Ecto neural progenitor cell (in vitro differentiated cells): ENCODE data around the gene MT1B.

ENCODE experiments used
- DNase-seq: peaks from one replicate; pipeline ENCODE4 v3.0.0-alpha.2; 2018; ENCODE audit warnings: low spot score

MT1B gene

GRCh38 chr16:56684926-56685590, 33.4 kb downstream of the MT1B start:
- DNase-seq: no peak

DNA sequence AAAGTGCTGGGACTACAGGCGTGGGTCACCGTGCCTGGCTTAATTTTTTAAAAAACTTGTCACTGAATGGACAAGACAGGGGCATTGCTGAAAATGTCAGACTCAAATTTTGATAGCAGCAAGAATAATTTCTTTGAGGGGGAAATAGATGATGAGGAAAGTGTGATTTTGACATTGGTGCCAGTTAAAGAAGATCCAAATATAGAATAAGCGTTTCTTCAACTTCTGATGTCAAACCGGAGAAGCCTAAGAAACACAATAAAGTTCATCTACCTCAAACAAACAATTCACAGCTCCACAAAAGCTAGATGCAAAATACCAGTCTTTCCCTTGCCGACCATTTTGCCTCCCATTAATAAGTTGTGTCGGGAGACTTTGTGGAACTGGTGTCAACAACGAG, 35.1 kb downstream of the MT1B start:
- no peak for DNase-seq

GRCh38 chr16:56688762-56689161, 37.1 kb downstream of the MT1B start:
- no peak for DNase-seq

GRCh38 chr16:56689171-56689570, 37.5 kb downstream of the MT1B start:
- no peak for DNase-seq

- DNase-seq: no peak
Observed at GRCh38 chr16:56690420-56691122, 38.9 kb downstream of the MT1B start.

DNA sequence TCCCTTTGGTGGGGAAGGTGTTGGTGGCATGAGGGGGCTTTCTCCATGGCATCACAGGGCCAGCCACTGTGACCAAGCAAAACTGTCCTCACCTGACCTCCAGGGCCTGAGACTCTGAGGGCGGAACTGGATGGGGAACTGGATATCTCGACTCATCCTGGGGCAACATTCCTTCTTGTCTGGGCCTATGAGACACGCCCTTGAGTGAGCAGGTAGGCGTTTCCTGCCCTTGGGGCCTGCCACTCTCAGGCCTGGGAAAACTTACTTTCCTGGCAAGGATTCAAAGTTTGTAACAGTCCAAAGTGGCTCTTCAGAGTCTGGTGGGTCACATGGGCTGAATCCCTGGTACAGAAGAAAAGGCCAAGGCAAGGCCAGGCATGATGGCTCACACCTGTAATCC, 40.2 kb downstream of the MT1B start:
- DNase-seq: no peak

- DNase-seq: no peak
Observed at GRCh38 chr16:56695246-56695645, 43.6 kb downstream of the MT1B start.

- no peak for DNase-seq
Observed at GRCh38 chr16:56697456-56698155, 45.9 kb downstream of the MT1B start.

- no peak for DNase-seq
Observed at GRCh38 chr16:56700195-56700594, 48.5 kb downstream of the MT1B start.

DNA sequence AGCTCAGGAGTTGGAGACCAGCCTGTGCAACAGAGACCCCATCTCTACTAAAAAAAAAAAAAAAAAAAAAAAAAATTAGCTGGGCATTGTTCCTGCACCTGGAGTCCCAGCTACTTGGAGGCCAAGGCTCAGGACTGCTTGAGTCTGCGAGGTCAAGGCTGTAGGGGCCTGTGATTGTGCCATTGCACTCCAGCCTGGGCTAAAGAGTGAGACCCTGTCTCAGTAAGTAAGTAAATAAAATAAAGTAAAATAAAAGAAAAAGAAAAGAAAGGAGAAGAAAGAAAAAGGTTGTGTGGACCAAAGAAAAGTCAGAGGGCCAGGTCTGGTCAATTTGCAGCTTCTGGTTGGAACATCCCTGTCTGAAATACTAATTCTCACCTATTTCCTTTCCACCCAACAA, 48.9 kb downstream of the MT1B start:
- DNase-seq: no peak

DNA sequence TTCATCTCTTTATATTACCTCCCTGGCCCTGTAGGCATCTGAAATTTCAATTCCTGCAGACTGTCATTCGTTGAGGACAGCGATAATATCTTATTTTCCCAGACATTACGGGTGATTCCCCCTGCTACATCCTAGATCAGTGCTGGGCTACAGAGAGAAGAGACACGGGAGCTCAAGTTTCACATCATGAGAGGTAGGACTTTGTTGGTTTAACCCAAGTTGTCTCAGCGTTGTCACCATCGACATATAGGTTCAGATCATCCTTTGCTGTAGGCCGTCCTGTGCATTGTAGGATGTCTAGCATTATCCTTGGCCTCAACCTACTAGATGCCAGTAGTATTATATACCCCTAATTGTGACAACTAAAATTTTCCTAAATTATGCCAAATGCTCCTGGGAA, 49.8 kb downstream of the MT1B start:
- no peak for DNase-seq
